Measurements from ENCODE around the gene MAGI2.

GRCh38 chr7:79475455-79475854 lies 22.0 kb upstream of the MAGI2 start:
- TF ChIP-seq CTCF (IDR thresholded peaks at IDR 0.05; ENCODE audit: extremely low read depth in 1 of 2, insufficient read depth in 1 of 2, low read depth in 1 of 2, low read length in 2 of 2) (no peak), GATA2 (IDR thresholded peaks at IDR 0.05; ENCODE audit: insufficient read depth, insufficient read length, low read depth, low read length) (no peak), EZH2 (IDR thresholded peaks at IDR 0.05; ENCODE audit: borderline replicate concordance, low read depth, low read length, severe bottlenecking) (no peak), MAX (IDR thresholded peaks at IDR 0.05; ENCODE audit: insufficient read depth, insufficient read length) (no peak), POLR2A (IDR thresholded peaks at IDR 0.05; ENCODE audit: low read depth, low read length) (no peak), FOS (IDR thresholded peaks at IDR 0.05; ENCODE audit: borderline replicate concordance, insufficient read depth, low read length) (no peak), POLR2AphosphoS5 (IDR thresholded peaks at IDR 0.05; ENCODE audit: insufficient read depth, low read depth, low read length) (no peak), MYC (IDR thresholded peaks at IDR 0.05; ENCODE audit: low read depth, low read length) (no peak)
